Astrocyte (in vitro differentiated cells and primary cell): ENCODE results near the gene SPATA20. TPM values are rescaled to one million over a fixed set of nuclear protein-coding genes. Genes with fewer than 3 reads are reported as not detected.

Experiments used
- DNase-seq: peaks from one replicate; pipeline ENCODE4 v3.0.0-alpha.2; 2010; ENCODE audit warnings: low read depth
- FAIRE-seq: peaks from 2 replicates; lab custom pipeline; 2011; peaks lifted over from hg19 to GRCh38; lab: Jason Lieb, UNC
- H2AFZ ChIP-seq: 2 replicates; pipeline ENCODE4 v1.6.0; 2012; ENCODE audit warnings: low read depth, low read length, inconsistent platforms
- H3K27ac ChIP-seq: 2 replicates; pipeline ENCODE4 v1.5.1; 2011; ENCODE audit warnings: low read depth, low read length, inconsistent platforms
- H3K27me3 ChIP-seq: 2 replicates; pipeline ENCODE4 v1.6.0; 2011; ENCODE audit warnings: low read length, inconsistent platforms; ENCODE audit not compliant: insufficient read depth
- H3K36me3 ChIP-seq: 2 replicates; pipeline ENCODE4 v1.5.1; 2011; ENCODE audit warnings: low read length, inconsistent platforms; ENCODE audit not compliant: insufficient read depth
- H3K4me1 ChIP-seq: 2 replicates; pipeline ENCODE4 v1.5.1; 2011; ENCODE audit warnings: low read length, inconsistent platforms; ENCODE audit not compliant: insufficient read depth
- H3K4me2 ChIP-seq: 2 replicates; pipeline ENCODE4 v1.6.0; 2012; ENCODE audit warnings: low read length, inconsistent platforms
- H3K4me3 ChIP-seq: 2 replicates; pipeline ENCODE4 v1.5.1; 2011; ENCODE audit warnings: low read depth, mild to moderate bottlenecking, low read length, inconsistent platforms; ENCODE audit not compliant: insufficient read depth
- H3K79me2 ChIP-seq: 2 replicates; pipeline ENCODE4 v1.6.0; 2012; ENCODE audit warnings: mild to moderate bottlenecking, low read length, inconsistent platforms; ENCODE audit not compliant: insufficient read depth
- H3K9ac ChIP-seq: 2 replicates; pipeline ENCODE4 v1.6.0; 2012; ENCODE audit warnings: mild to moderate bottlenecking, low read length, inconsistent platforms
- H3K9me3 ChIP-seq: 2 replicates; pipeline ENCODE4 v1.5.1; 2012; ENCODE audit warnings: low read depth, mild to moderate bottlenecking, low read length, inconsistent platforms; ENCODE audit not compliant: insufficient read depth
- H4K20me1 ChIP-seq: 2 replicates; pipeline ENCODE4 v1.6.0; 2012; ENCODE audit warnings: low read length, inconsistent platforms; ENCODE audit not compliant: insufficient read depth
- H3K27ac Mint-ChIP-seq: one replicate; pipeline ENCODE4 v1.8.0; 2021; ENCODE audit warnings: mild to moderate bottlenecking, mixed read lengths; ENCODE audit not compliant: unreplicated experiment
- H3K27me3 Mint-ChIP-seq: one replicate; pipeline ENCODE4 v1.8.0; 2021; ENCODE audit warnings: low read depth, mixed read lengths; ENCODE audit not compliant: unreplicated experiment
- H3K36me3 Mint-ChIP-seq: one replicate; pipeline ENCODE4 v1.8.0; 2021; ENCODE audit warnings: low read depth, mixed read lengths; ENCODE audit not compliant: unreplicated experiment
- H3K4me1 Mint-ChIP-seq: one replicate; pipeline ENCODE4 v1.8.0; 2021; ENCODE audit warnings: low read depth, mixed read lengths; ENCODE audit not compliant: unreplicated experiment
- H3K4me3 Mint-ChIP-seq: one replicate; pipeline ENCODE4 v1.8.0; 2021; ENCODE audit warnings: mild to moderate bottlenecking, moderate library complexity, mixed read lengths; ENCODE audit not compliant: unreplicated experiment
- H3K9me3 Mint-ChIP-seq: one replicate; pipeline ENCODE4 v1.8.0; 2021; ENCODE audit warnings: mild to moderate bottlenecking, mixed read lengths; ENCODE audit not compliant: unreplicated experiment
- CTCF ChIP-seq: IDR thresholded peaks from 2 replicates; pipeline ENCODE4 v1.5.1; 2011; ENCODE audit warnings: low read depth, mild to moderate bottlenecking, inconsistent platforms, low read length, moderate library complexity; ENCODE audit not compliant: insufficient read depth
- EZH2 ChIP-seq: IDR thresholded peaks from 2 replicates; pipeline ENCODE4 v1.6.1; 2012; ENCODE audit warnings: mild to moderate bottlenecking, low read length, inconsistent platforms; ENCODE audit not compliant: insufficient read depth
- total RNA-seq: library from RNA; stranded (reverse); gene quantifications from 2 replicates; pipeline ENCODE4 v1.2.1, GENCODE V29; 2021

Gene SPATA20
- total RNA-seq, 1 donor from 2014 or later: 32.0 TPM

- no peaks in the 10 kb centered on the region for H3K36me3 ChIP-seq
- no peak overlapping the region for H3K9ac ChIP-seq
- H2AFZ ChIP-seq: no peak overlapping the region
- peaks cover 2% of the 10 kb centered on the region for H3K36me3 Mint-ChIP-seq
- H3K4me1 Mint-ChIP-seq: peaks cover 12% of the 10 kb centered on the region
- H3K4me3 Mint-ChIP-seq: no peak overlapping the region
- H3K4me3 ChIP-seq: no peak overlapping the region
- peaks cover 20% of the 10 kb centered on the region for H3K4me1 ChIP-seq
- H3K27me3 Mint-ChIP-seq: peaks cover 54% of the 10 kb centered on the region
- no peaks in the 10 kb centered on the region for H3K9me3 ChIP-seq
- peaks cover 68% of the 10 kb centered on the region for H3K27me3 ChIP-seq
- no peak for TF ChIP-seq EZH2
- no peak for TF ChIP-seq CTCF
- H3K4me2 ChIP-seq: no peak overlapping the region
- H3K27ac ChIP-seq: no peak overlapping the region
- no peaks in the 10 kb centered on the region for H3K79me2 ChIP-seq
- peaks cover 8% of the 10 kb centered on the region for H4K20me1 ChIP-seq
- DNase-seq (no peak), FAIRE-seq (no peak)
- no peaks in the 10 kb centered on the region for H3K9me3 Mint-ChIP-seq
- H3K27ac Mint-ChIP-seq: no peak overlapping the region
Measured at GRCh38 chr17:50561746-50562141, 14.8 kb downstream of the SPATA20 start.

DNA sequence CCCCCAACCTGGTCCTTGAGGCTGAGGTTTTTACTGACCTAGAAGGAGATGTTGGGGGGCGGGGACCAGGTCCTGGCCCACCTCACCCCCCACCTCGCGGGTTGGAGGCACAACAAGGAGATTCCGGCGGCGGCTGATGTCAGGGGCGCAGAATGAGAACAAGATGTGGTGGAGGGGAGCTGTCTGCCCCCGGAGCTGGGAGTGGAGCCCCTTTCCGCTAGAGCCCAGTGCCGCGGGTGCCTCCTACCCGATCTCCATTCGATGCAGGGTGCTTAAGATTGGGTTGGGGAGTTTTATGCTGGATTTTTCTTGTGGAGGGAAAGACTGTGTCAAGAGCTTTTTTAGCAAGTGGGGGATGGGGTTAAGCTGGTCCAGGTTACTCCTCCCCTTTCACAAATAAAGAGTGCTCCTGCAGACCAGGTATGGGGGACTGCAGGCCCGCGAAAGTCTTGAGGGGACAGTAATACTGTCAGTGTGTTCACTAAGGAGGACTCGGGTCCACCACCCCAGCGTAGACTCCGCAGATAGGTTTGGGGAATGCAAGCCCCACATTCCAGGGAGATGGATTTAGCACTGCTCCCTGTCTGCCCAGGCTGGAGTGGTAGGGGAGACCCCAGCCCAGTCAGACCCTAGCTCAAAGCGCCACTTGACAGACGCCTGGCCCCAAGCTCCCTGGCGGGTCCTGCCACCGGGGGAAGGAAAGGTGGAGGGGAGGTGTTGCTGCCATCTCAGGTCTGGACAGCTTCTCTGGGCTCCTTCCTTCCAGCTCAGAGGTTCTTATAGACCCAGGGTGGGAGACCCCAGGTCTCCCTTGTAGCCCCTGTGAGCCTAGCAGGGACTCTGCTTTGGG, 15.5 kb downstream of the SPATA20 start:
- Histone ChIP-seq H4K20me1 (peaks cover 8% of the 10 kb centered on the region), H3K4me2 (no peak overlapping the region), H3K27ac (no peak overlapping the region), H3K79me2 (no peaks in the 10 kb centered on the region), H3K36me3 (no peaks in the 10 kb centered on the region), H3K27me3 (peaks cover 72% of the 10 kb centered on the region), H3K4me3 (no peak overlapping the region), H3K4me1 (peaks cover 20% of the 10 kb centered on the region), H3K9me3 (no peaks in the 10 kb centered on the region), H3K9ac (no peak overlapping the region), H2AFZ (no peak overlapping the region)
- Mint-ChIP-seq H3K4me3 (peak overlapping the region; percentile 27), H3K27me3 (peaks cover 58% of the 10 kb centered on the region), H3K27ac (no peak overlapping the region), H3K9me3 (no peaks in the 10 kb centered on the region), H3K4me1 (peaks cover 13% of the 10 kb centered on the region), H3K36me3 (peaks cover 2% of the 10 kb centered on the region)
- no peak for TF ChIP-seq CTCF
- peak; percentile 98 for TF ChIP-seq EZH2
- FAIRE-seq (no peak), DNase-seq (no peak)

DNA sequence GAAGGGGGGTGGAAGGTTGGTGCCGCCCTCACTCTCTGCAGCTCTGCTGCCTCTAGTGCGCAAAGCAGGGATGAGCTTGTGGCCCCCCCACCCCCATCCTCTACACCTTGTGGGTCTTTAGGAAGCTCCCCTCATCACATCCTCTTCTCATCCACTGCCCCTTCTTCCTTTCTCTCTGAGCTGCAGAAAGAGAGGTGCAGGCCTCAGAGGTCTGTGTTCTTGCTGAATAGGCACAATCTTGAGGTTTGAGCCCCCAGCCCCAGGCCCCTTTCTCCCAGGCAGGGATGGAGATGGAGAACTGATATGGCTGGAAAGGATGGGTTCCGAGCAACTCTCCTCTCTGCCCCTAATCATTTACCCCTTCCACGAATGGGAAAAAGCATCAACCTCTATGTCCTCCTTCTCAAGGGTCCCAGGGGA, 16.1 kb downstream of the SPATA20 start:
- peaks cover 2% of the 10 kb centered on the region for H3K36me3 Mint-ChIP-seq
- H3K9ac ChIP-seq: no peak overlapping the region
- peaks cover 58% of the 10 kb centered on the region for H3K27me3 Mint-ChIP-seq
- H3K9me3 Mint-ChIP-seq: no peaks in the 10 kb centered on the region
- H3K4me1 ChIP-seq: peaks cover 20% of the 10 kb centered on the region
- no peak overlapping the region for H3K4me3 Mint-ChIP-seq
- no peaks in the 10 kb centered on the region for H3K36me3 ChIP-seq
- TF ChIP-seq EZH2: no peak
- H2AFZ ChIP-seq: no peak overlapping the region
- H3K9me3 ChIP-seq: no peaks in the 10 kb centered on the region
- no peak overlapping the region for H3K4me3 ChIP-seq
- H3K4me2 ChIP-seq: no peak overlapping the region
- no peak for DNase-seq
- peaks cover 72% of the 10 kb centered on the region for H3K27me3 ChIP-seq
- peaks cover 16% of the 10 kb centered on the region for H3K4me1 Mint-ChIP-seq
- peaks cover 6% of the 10 kb centered on the region for H4K20me1 ChIP-seq
- H3K27ac ChIP-seq: no peak overlapping the region
- no peak for FAIRE-seq
- H3K79me2 ChIP-seq: no peaks in the 10 kb centered on the region
- H3K27ac Mint-ChIP-seq: no peak overlapping the region
